HL-60 (cell line): ENCODE measurements around the gene GFRA4.

Experiments
- DNase-seq, 2 experiments: peaks; one replicate each; pipeline ENCODE4 v3.0.0-alpha.2; 2010 to 2020; ENCODE audit warnings: low read depth in 1 of 2, low spot score in 1 of 2
- H3K27ac ChIP-seq: fragments of 250-450 bp; sonication (Bioruptor Pico); replicated peaks from 2 replicates; pipeline ENCODE4 v1.5.1; 2020; ENCODE audit warnings: mild to moderate bottlenecking, moderate library complexity
- H3K27me3 ChIP-seq: fragments of 250-450 bp; sonication (Bioruptor Pico); 2 replicates; pipeline ENCODE4 v1.5.1; 2021; ENCODE audit warnings: mild to moderate bottlenecking, moderate library complexity; ENCODE audit not compliant: insufficient read depth, poor library complexity, severe bottlenecking
- H3K4me3 ChIP-seq: replicated peaks from 2 replicates; pipeline ENCODE4 v1.5.1; 2011; ENCODE audit warnings: mild to moderate bottlenecking, control low read depth, low read length; ENCODE audit not compliant: insufficient read depth
- CTCF ChIP-seq: IDR thresholded peaks from one replicate; pipeline ENCODE4 v1.5.1; 2011; ENCODE audit warnings: low read length, control low read depth, inconsistent platforms; ENCODE audit not compliant: insufficient read depth
- GABPA ChIP-seq: IDR thresholded peaks from 2 replicates; pipeline ENCODE4 v1.6.1; 2012; ENCODE audit warnings: low read depth
- POLR2AphosphoS5 ChIP-seq: IDR thresholded peaks from 2 replicates; pipeline ENCODE4 v1.6.1; 2012; ENCODE audit warnings: low read depth
- SPI1 ChIP-seq: IDR thresholded peaks from 2 replicates; pipeline ENCODE4 v1.6.1; 2012; ENCODE audit warnings: low read depth, mild to moderate bottlenecking, borderline replicate concordance
- long read RNA-seq: library from polyadenylated mRNA; unstranded; transcript quantifications from one replicate; pipeline ENCODE4 v2.0.0, GENCODE V29; 2020
- TF ChIP-seq, protein P1 (sequence below): IDR thresholded peaks from 2 replicates; pipeline ENCODE4 v1.6.1; 2012; ENCODE audit warnings: low read depth; ENCODE audit not compliant: insufficient replicate concordance

The GFRA4 gene
- long read RNA-seq, result 0 reads

GRCh38 chr20:3663031-3663701 is at the start of gene GFRA4:
Gene GFRA4 (minus strand): TSS chr20:3663399. CDS start chr20:3663399, 0 bp downstream.
- TF ChIP-seq, protein P1, sequence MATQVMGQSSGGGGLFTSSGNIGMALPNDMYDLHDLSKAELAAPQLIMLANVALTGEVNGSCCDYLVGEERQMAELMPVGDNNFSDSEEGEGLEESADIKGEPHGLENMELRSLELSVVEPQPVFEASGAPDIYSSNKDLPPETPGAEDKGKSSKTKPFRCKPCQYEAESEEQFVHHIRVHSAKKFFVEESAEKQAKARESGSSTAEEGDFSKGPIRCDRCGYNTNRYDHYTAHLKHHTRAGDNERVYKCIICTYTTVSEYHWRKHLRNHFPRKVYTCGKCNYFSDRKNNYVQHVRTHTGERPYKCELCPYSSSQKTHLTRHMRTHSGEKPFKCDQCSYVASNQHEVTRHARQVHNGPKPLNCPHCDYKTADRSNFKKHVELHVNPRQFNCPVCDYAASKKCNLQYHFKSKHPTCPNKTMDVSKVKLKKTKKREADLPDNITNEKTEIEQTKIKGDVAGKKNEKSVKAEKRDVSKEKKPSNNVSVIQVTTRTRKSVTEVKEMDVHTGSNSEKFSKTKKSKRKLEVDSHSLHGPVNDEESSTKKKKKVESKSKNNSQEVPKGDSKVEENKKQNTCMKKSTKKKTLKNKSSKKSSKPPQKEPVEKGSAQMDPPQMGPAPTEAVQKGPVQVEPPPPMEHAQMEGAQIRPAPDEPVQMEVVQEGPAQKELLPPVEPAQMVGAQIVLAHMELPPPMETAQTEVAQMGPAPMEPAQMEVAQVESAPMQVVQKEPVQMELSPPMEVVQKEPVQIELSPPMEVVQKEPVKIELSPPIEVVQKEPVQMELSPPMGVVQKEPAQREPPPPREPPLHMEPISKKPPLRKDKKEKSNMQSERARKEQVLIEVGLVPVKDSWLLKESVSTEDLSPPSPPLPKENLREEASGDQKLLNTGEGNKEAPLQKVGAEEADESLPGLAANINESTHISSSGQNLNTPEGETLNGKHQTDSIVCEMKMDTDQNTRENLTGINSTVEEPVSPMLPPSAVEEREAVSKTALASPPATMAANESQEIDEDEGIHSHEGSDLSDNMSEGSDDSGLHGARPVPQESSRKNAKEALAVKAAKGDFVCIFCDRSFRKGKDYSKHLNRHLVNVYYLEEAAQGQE, result no peak
- no peak for TF ChIP-seq CTCF
- TF ChIP-seq POLR2AphosphoS5, result no peak
- TF ChIP-seq SPI1, result no peak
- no peak for TF ChIP-seq GABPA
- Histone ChIP-seq H3K27ac (no peak within 1 kb of the TSS), H3K27me3 (peaks cover 34% of the 10 kb centered on the region), H3K4me3 (no peak within 1 kb of the TSS)
- no peak for DNase-seq

GRCh38 chr20:3712279-3712873 is 49.2 kb upstream of the GFRA4 start, which contains the start of gene SIGLEC1:
Gene SIGLEC1 (minus strand): TSS chr20:3712600. CDS start chr20:3707128, 5,472 bp downstream.
- DNase-seq, result peak; percentile 94 to 98
- Histone ChIP-seq H3K27ac (no peak within 1 kb of the TSS), H3K4me3 (no peak within 1 kb of the TSS), H3K27me3 (no peaks in the 10 kb centered on the region)
- 0 out of 2 replicates have a peak, but pooled peaks have one; percentile 43 for TF ChIP-seq GABPA
- TF ChIP-seq POLR2AphosphoS5, result peak; percentile 57; the same call in 1 of the 2 replicates
- TF ChIP-seq, protein P1, result peak; percentile 77
- peak; percentile 68; the same call in 1 of the 2 replicates for TF ChIP-seq SPI1
- no peak for TF ChIP-seq CTCF

DNA sequence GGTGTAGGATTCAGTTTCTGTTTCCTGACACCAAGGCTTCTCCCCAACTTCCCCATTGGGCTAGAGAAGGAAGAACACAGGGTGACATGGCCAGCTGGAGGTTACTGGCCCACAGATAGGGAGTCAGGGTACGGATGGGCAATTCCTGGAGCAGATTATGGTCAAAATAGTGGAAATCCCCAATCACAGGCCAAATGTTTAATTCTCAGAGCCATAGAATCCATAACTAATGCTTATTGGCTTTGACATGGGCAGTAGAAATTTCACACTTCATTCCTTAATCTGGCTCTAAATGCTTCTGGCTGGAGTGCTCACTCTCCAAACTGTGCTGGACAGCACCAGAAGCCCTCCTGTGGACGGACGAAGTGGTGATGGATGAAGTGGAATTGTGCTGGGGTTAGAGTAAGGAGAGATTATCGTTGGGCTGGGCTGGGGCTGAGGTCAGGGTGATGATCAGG is 48.3 kb upstream of the GFRA4 start:
- Histone ChIP-seq H3K4me3 (no peak overlapping the region), H3K27ac (no peak overlapping the region), H3K27me3 (no peaks in the 10 kb centered on the region)
- TF ChIP-seq, protein P1, result peak; percentile 74
- no peak for TF ChIP-seq POLR2AphosphoS5
- peak in 1 of 2 experiments; percentile 9 for DNase-seq
